Mucosa of descending colon (tissue), 3 donors: ENCODE measurements around the gene PTPRN2. TPM values are rescaled to one million over a fixed set of nuclear protein-coding genes. Genes with fewer than 3 reads are reported as not detected.

Experiments
- ATAC-seq: fragments of 200-7000 bp; cut with Tn5 transposase; one replicate; pipeline ENCODE4 v1.9.1; 2020; ENCODE audit warnings: mild to moderate bottlenecking, moderate library complexity
- DNase-seq, 3 donors: peaks; one replicate each; pipeline ENCODE4 v3.0.0-alpha.2; 2020
- H3K36me3 ChIP-seq: fragments of 200-600 bp; one replicate; pipeline ENCODE4 v1.8.0; 2021; ENCODE audit warnings: low read depth, mild to moderate bottlenecking
- H3K4me1 ChIP-seq: fragments of 200-600 bp; one replicate; pipeline ENCODE4 v1.8.0; 2021; ENCODE audit warnings: low read depth, mild to moderate bottlenecking
- H3K4me3 ChIP-seq: fragments of 200-600 bp; one replicate; pipeline ENCODE4 v1.8.0; 2021; ENCODE audit warnings: mild to moderate bottlenecking
- H3K9me3 ChIP-seq: fragments of 200-600 bp; one replicate; pipeline ENCODE4 v1.8.0; 2021; ENCODE audit warnings: mild to moderate bottlenecking
- intact Hi-C, 2 donors: fragments of 100-400 bp; cut with DNase I in 1 of 2; cut with micrococcal nuclease in 1 of 2; formaldehyde crosslinking; loops; one replicate each; pipeline versions ENCODE4 v1.11.0 to v1.11.1; 2022; cut with DNase I, micrococcal nuclease
- total RNA-seq, 3 donors: library from RNA; stranded (reverse); fragmentation: NEBNext Ultra II Directional in 2 of 3; extraction: Animal tissue kit (Norgen Biotek cat#: 25700) in 2 of 3; gene quantifications; one replicate each; pipeline versions ENCODE4 v1.2.1 to v1.2.4, GENCODE V29; 2021 to 2023
- TF ChIP-seq, protein P1 (sequence below): fragments of 200-600 bp; IDR thresholded peaks from one replicate; pipeline ENCODE4 v1.8.0; 2022; ENCODE audit warnings: antibody characterized with exemption, mild to moderate bottlenecking
- donor health status: DM: no; HTN: no; CAD: no; lungs with moderate emphysema.
- donor health status: DM: no; HTN: no; CAD: no.
- donor health status: DM: no; HTN: yes; CAD: no.

PTPRN2 gene
- total RNA-seq, 3 donors from 2014 or later, result 12.5 to 28.0 (median 26.2) TPM

DNA sequence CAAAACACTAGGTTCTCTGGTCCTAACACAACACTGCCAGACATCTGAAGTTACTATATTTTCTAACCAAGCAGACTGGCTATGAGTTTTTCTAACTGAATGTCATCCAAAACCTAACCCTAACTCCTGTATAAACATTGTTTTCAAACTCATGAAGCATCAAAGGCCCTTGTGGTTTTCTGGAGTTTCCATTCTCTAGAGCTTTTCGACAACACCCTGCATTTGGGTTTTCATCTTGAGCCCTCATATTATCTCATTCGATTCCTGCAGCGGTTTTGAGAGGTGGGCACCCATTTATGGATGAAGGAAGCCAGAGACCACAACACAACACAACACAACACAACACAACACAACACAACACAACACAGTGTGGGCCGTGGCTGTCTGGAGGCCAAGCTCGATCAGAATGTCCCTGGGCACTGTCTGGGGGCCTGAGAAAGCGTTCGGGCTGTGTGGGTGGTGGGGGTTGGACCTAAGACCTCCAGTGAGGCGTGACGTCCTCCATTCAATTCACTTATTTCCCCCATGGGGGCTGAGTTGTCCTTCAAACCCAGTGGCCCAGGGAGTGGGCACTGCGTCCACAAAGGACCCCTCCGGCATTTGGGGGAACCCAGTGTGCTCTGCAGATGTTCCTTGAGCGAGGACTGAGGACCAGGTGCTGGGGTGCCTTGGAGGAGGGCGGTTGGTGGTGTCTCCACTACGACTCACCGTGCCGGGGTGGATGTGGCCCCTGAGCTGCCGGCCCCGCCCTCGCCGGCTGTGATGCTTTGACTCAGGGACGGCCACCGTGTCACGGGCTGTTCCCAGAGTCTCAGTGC is 760.4 kb downstream of the PTPRN2 start:
- intact Hi-C loops, result no loop called here
- TF ChIP-seq, protein P1, sequence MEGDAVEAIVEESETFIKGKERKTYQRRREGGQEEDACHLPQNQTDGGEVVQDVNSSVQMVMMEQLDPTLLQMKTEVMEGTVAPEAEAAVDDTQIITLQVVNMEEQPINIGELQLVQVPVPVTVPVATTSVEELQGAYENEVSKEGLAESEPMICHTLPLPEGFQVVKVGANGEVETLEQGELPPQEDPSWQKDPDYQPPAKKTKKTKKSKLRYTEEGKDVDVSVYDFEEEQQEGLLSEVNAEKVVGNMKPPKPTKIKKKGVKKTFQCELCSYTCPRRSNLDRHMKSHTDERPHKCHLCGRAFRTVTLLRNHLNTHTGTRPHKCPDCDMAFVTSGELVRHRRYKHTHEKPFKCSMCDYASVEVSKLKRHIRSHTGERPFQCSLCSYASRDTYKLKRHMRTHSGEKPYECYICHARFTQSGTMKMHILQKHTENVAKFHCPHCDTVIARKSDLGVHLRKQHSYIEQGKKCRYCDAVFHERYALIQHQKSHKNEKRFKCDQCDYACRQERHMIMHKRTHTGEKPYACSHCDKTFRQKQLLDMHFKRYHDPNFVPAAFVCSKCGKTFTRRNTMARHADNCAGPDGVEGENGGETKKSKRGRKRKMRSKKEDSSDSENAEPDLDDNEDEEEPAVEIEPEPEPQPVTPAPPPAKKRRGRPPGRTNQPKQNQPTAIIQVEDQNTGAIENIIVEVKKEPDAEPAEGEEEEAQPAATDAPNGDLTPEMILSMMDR, result no peak
- Histone ChIP-seq H3K36me3 (no peaks in the 10 kb centered on the region), H3K9me3 (no peaks in the 10 kb centered on the region), H3K4me1 (no peaks in the 10 kb centered on the region), H3K4me3 (no peak overlapping the region)
- ATAC-seq (no peak), DNase-seq (no peak)

DNA sequence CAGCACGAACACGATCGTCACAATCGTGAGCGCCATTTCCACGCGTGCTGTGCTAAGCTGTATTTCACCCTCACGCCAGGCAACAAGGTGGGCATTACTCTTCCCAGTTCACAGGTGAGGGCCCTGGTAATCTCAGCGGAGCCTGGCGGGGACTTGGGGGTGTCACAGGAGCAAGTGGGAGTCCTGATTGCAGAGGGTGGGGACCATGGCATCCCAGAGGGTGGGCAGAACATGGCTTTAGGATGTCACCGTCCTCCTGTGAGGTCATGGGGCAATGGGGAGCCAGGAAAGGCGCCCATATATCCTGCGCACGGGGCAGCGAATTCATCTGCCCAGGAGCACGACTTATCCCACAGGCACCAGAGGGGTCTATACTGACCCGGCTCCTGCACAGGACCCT is 761.1 kb downstream of the PTPRN2 start:
- TF ChIP-seq, protein P1, result no peak
- no peak overlapping the region for H3K4me3 ChIP-seq
- intact Hi-C loops, result no loop called here
- DNase-seq (no peak), ATAC-seq (no peak)
- no peaks in the 10 kb centered on the region for H3K9me3 ChIP-seq
- no peaks in the 10 kb centered on the region for H3K4me1 ChIP-seq
- H3K36me3 ChIP-seq, result no peaks in the 10 kb centered on the region

DNA sequence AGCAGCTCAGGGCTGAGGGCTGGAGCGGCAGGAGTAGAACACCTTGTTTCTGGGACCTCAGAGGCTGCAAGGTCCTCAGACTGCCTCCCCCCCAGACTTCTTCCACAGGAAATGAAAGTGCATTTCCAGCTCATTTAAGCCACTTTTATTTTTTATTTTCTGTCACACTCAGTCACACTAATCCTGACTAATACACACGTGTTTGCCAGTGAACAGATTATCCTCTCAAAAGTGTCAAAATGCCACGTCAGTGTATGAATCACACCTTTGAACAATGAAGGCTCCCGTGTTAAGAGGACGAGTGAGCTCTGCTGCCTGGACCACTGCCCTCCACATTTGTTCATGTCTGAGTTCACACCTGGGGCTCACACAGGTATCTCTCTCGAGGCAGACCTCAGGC is 762.3 kb downstream of the PTPRN2 start:
- no peaks in the 10 kb centered on the region for H3K9me3 ChIP-seq
- intact Hi-C loops, result no loop called here
- ATAC-seq (no peak), DNase-seq (no peak)
- TF ChIP-seq, protein P1, result no peak
- no peaks in the 10 kb centered on the region for H3K4me1 ChIP-seq
- H3K36me3 ChIP-seq, result no peaks in the 10 kb centered on the region
- H3K4me3 ChIP-seq, result no peak overlapping the region

DNA sequence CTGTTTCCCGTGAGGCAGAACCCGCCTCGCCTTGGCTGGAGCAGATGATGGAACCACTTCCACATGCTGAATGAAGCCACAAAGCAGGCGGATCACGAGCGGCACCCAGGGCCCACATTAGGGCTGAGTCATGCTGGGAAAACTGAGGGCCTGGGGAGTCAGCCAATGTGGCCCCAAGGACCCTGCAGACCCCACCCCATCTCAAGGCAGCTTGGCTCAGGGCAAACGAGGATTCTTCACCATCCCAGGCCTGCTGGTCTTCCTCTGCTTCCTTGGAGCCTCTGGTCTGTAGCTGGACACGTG is 762.9 kb downstream of the PTPRN2 start:
- Histone ChIP-seq H3K4me1 (no peaks in the 10 kb centered on the region), H3K4me3 (no peak overlapping the region), H3K36me3 (no peaks in the 10 kb centered on the region), H3K9me3 (no peaks in the 10 kb centered on the region)
- intact Hi-C loops, result no loop called here
- no peak for DNase-seq
- no peak for ATAC-seq
- TF ChIP-seq, protein P1, result no peak

DNA sequence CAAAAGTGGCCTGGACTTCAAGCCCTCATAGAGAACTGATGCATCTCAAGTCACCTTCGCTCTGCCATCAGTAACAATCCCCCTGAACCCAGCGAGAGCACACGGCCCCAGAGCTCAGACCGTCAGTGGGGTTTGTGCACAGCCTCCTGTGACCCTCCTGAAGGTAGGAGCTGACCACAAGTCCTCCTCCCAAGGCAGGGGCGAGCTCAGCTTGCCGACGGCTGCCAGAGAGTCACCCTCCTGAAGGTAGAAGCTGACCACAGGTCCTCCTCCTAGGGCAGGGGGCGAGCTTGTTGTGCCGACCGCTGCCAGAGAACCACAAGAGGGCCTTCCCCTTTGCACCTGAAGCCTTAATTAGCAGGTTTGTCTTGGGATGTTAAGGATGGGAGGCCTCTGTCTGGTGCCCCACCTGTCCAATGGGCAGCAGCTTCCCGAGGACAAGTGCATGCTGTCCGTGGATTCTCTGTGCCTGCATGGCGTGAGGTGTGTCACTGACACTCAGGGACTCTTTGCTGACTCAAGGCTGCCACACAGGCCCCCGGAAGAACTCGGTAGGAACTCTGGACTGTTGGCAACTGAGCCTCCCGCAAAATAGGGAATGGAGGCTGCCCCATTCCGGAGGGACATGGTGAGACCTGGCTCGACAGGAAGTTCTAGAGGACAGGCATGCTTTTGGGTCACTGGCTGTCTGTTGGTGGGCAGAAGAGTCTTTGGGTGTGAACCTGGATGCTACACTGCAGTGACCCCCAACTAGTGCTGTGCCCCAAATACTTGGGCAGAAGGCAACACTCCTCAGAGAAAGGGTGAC is 763.4 kb downstream of the PTPRN2 start:
- no peaks in the 10 kb centered on the region for H3K4me1 ChIP-seq

More for the DNA sequence above, 763.4 kb downstream of the PTPRN2 start:
- H3K4me3 ChIP-seq, result no peak overlapping the region
- H3K36me3 ChIP-seq, result no peaks in the 10 kb centered on the region
- H3K9me3 ChIP-seq, result no peaks in the 10 kb centered on the region
- TF ChIP-seq, protein P1, result no peak
- ATAC-seq (no peak), DNase-seq (no peak)
- intact Hi-C loops, result no loop called here
